Endothelial cell of umbilical vein (primary cell): Measurements from ENCODE around the gene RADIL. TPM values are rescaled to one million over a fixed set of nuclear protein-coding genes. Genes with fewer than 3 reads are reported as not detected.

Source experiments
- BruUV-seq: library from RNA; stranded (reverse); fragments of 400-500 nt; replicated peaks from 2 replicates; lab custom pipeline; 2021; lab: Mats Ljungman, UMichigan
- CTCF ChIA-PET: fragments of 300-600, 350-600 bp; sonication (Branson Sonifier 250); formaldehyde crosslinking; loops from one replicate; lab custom pipeline; 2021; ENCODE audit warnings: antibody characterized with exemption, inconsistent platforms; lab: Charles Lee
- POLR2A ChIA-PET: fragments of 300-600, 350-600 bp; sonication (Branson Sonifier 250); formaldehyde crosslinking; loops from one replicate; lab custom pipeline; 2021; ENCODE audit warnings: antibody characterized with exemption, inconsistent platforms; lab: Charles Lee
- DNase-seq: peaks from one replicate; pipeline ENCODE4 v3.0.0-alpha.2; 2011; ENCODE audit warnings: low read depth, low spot score
- FAIRE-seq: peaks from 2 replicates; lab custom pipeline; 2011; peaks lifted over from hg19 to GRCh38; lab: Jason Lieb, UNC
- H2AFZ ChIP-seq: 2 replicates; pipeline ENCODE4 v1.6.0; 2012; ENCODE audit warnings: low read depth, low read length, control low read depth, inconsistent platforms
- H3K27ac ChIP-seq: 2 replicates; pipeline ENCODE4 v1.5.1; 2011; ENCODE audit warnings: low read depth, mild to moderate bottlenecking, control low read depth, low read length, moderate library complexity; ENCODE audit not compliant: insufficient read depth
- H3K27me3 ChIP-seq, 2 experiments: 2 replicates each; pipeline versions ENCODE4 v1.6.0 to v1.6.1; 2011; ENCODE audit warnings: low read length in 2 of 2, mixed read lengths in 1 of 2; ENCODE audit not compliant: control insufficient read depth in 2 of 2, insufficient read depth in 2 of 2
- H3K36me3 ChIP-seq, 2 experiments: 2 replicates in 1 of 2; 3 replicates in 1 of 2; pipeline ENCODE4 v1.5.1; 2011; ENCODE audit warnings: low read length in 2 of 2, mild to moderate bottlenecking in 1 of 2, moderate library complexity in 1 of 2; ENCODE audit not compliant: control insufficient read depth in 2 of 2, insufficient read depth in 2 of 2; ENCODE audit errors: extremely low read depth in 1 of 2
- H3K4me1 ChIP-seq: 3 replicates; pipeline ENCODE4 v1.5.1; 2011; ENCODE audit warnings: mild to moderate bottlenecking, low read length; ENCODE audit not compliant: control insufficient read depth, insufficient read depth; ENCODE audit errors: extremely low read depth
- H3K4me2 ChIP-seq: 2 replicates; pipeline ENCODE4 v1.6.1; 2011; ENCODE audit warnings: low read length, control low read depth, mixed read lengths; ENCODE audit not compliant: insufficient read depth
- H3K4me3 ChIP-seq, 3 experiments: fragments of 200-600 bp in 1 of 3; sonication (generic), shearing (Covaris generic) in 1 of 3; replicated peaks in 1 of 3; 2 replicates each; pipeline ENCODE4 v1.5.1; 2011 to 2016; ENCODE audit warnings: control low read depth in 3 of 3, low read length in 3 of 3, mild to moderate bottlenecking in 2 of 3, inconsistent platforms in 1 of 3, low read depth in 1 of 3, moderate library complexity in 1 of 3; ENCODE audit not compliant: insufficient read depth in 1 of 3
- H3K79me2 ChIP-seq: 2 replicates; pipeline ENCODE4 v1.6.0; 2012; ENCODE audit warnings: low read length, inconsistent platforms; ENCODE audit not compliant: control insufficient read depth, insufficient read depth
- H3K9ac ChIP-seq: replicated peaks from 2 replicates; pipeline ENCODE3; 2011; ENCODE audit warnings: low read length, control low read depth; ENCODE audit not compliant: insufficient read depth; ENCODE audit errors: extremely low read depth
- H3K9me1 ChIP-seq: replicated peaks from 3 replicates; pipeline ENCODE4 v1.6.0; 2011; ENCODE audit warnings: mild to moderate bottlenecking, low read length; ENCODE audit not compliant: control insufficient read depth, insufficient read depth; ENCODE audit errors: extremely low read depth
- H3K9me3 ChIP-seq: replicated peaks from 2 replicates; pipeline ENCODE4 v1.5.1; 2012; ENCODE audit warnings: low read length, inconsistent platforms; ENCODE audit not compliant: control insufficient read depth, insufficient read depth
- H4K20me1 ChIP-seq: replicated peaks from 2 replicates; pipeline ENCODE3; 2011; ENCODE audit warnings: mild to moderate bottlenecking, low read length; ENCODE audit not compliant: control insufficient read depth, insufficient read depth; ENCODE audit errors: extremely low read depth
- EZH2 ChIP-seq: IDR thresholded peaks from 2 replicates; pipeline ENCODE4 v1.6.1; 2012; ENCODE audit warnings: borderline replicate concordance, low read depth, mild to moderate bottlenecking, moderate library complexity, low read length, inconsistent platforms; ENCODE audit not compliant: severe bottlenecking
- FOS ChIP-seq: IDR thresholded peaks from 2 replicates; pipeline ENCODE4 v1.6.1; 2011; ENCODE audit warnings: mild to moderate bottlenecking, low read length, moderate library complexity, borderline replicate concordance; ENCODE audit not compliant: insufficient read depth
- GATA2 ChIP-seq: IDR thresholded peaks from 2 replicates; pipeline ENCODE4 v1.7.0; 2011; ENCODE audit warnings: low read depth, mild to moderate bottlenecking, moderate library complexity, mixed read lengths, low read length; ENCODE audit not compliant: insufficient read length, insufficient read depth
- JUN ChIP-seq: IDR thresholded peaks from 2 replicates; pipeline ENCODE4 v1.6.1; 2011; ENCODE audit warnings: borderline replicate concordance, low read depth; ENCODE audit not compliant: insufficient read length, insufficient read depth
- MYC ChIP-seq: IDR thresholded peaks from one replicate; pipeline ENCODE4 v1.6.1; 2011; ENCODE audit warnings: mild to moderate bottlenecking, low read depth, low read length
- POLR2A ChIP-seq: IDR thresholded peaks from 2 replicates; pipeline ENCODE4 v1.6.1; 2012; ENCODE audit warnings: low read depth, mild to moderate bottlenecking, control low read depth, low read length
- POLR2AphosphoS5 ChIP-seq: IDR thresholded peaks from 2 replicates; pipeline ENCODE4 v1.6.1; 2012; ENCODE audit warnings: low read depth, mild to moderate bottlenecking, control low read depth, low read length, moderate library complexity; ENCODE audit not compliant: insufficient read depth
- dilution Hi-C: fragments of 300-500 bp; cut with MboI; formaldehyde crosslinking; loops from one replicate; pipeline ENCODE4 v1.15.0; 2019; ENCODE audit warnings: low sequenced_read_pairs; ENCODE audit not compliant: extremely low pct_ligation_motif_present
- intact Hi-C: fragments of 100-400 bp; cut with micrococcal nuclease; formaldehyde crosslinking; loops from one replicate; pipeline ENCODE4 v1.10.0; 2022
- polyA plus RNA-seq, 4 experiments: library from polyadenylated mRNA; depleted of rRNA in 3 of 4; stranded (reverse) in 3 of 4; unstranded in 1 of 4; fragments of >200 nt; gene quantifications; 2 replicates each; pipeline versions ENCODE4 v1.2.1 to v1.2.3, GENCODE V29; 2011 to 2012; ENCODE audit warnings: missing spikeins in 1 of 4
- total RNA-seq: library from RNA; stranded (reverse); gene quantifications from 2 replicates; pipeline ENCODE4 v1.2.3, GENCODE V29; 2021
- TF ChIP-seq, protein P1 (sequence below), 2 donors: IDR thresholded peaks; 1 replicate in 1 of 2; 2 replicates in 1 of 2; pipeline ENCODE4 v1.5.1; 2011; ENCODE audit warnings: low read length in 2 of 2, mild to moderate bottlenecking in 2 of 2, moderate library complexity in 2 of 2, control low read depth in 1 of 2, inconsistent platforms in 1 of 2, low read depth in 1 of 2; ENCODE audit not compliant: insufficient read depth in 1 of 2; ENCODE audit errors: extremely low read depth in 1 of 2
- TF ChIP-seq, protein P2 (sequence below): IDR thresholded peaks from 2 replicates; pipeline ENCODE4 v1.6.1; 2011; ENCODE audit not compliant: insufficient read depth, insufficient read length

RADIL gene
- total and polyA plus RNA-seq, 2 donors (not counting 3 experiments of a cell fraction or from before 2014, with no cell fraction given) = 1.2 to 2.5 TPM

GRCh38 chr7:4814433-4814832 lies 69.1 kb downstream of the RADIL start:
- CTCF ChIA-PET = interaction anchor here (1.2 kb wide), 1 partner anchor 16 kb away, joined by 7 read pairs; no protein-coding TSS in a partner anchor
- Histone ChIP-seq H4K20me1 (no peaks in the 10 kb centered on the region), H3K4me3 (no peak overlapping the region), H2AFZ (no peak overlapping the region), H3K36me3 (no peaks in the 10 kb centered on the region), H3K79me2 (no peaks in the 10 kb centered on the region), H3K27me3 (no peaks in the 10 kb centered on the region), H3K27ac (no peak overlapping the region), H3K4me2 (no peak overlapping the region), H3K9me3 (no peaks in the 10 kb centered on the region), H3K4me1 (no peaks in the 10 kb centered on the region), H3K9ac (no peak overlapping the region), H3K9me1 (no peaks in the 10 kb centered on the region)
- POLR2A ChIA-PET = no interaction called here
- DNase-seq (no peak), FAIRE-seq (no peak)
- no peak for TF ChIP-seq POLR2AphosphoS5
- TF ChIP-seq FOS = no peak
- no peak for TF ChIP-seq EZH2
- TF ChIP-seq GATA2 = no peak
- BruUV-seq = no TSS peak
- intact Hi-C loops = no loop called here
- dilution Hi-C loops = no loop called here

DNA sequence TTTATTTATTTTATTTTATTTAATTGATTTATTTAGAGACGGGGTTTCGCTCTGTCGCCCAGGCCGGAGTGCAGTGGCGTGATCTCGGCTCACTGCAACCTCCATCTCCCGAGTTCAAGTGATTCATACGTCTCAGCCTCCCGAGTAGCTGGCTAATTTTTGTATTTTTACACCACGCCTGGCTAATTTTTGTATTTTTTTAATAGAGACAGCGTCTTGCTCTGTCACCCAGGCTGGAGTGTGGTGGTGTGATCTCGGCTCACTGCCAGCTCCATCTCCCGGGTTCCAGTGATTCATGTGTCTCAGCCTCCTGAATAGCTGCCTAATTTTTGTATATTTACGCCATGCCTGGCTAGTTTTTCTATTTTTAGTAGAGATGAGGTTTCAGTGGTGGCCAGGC lies 73.8 kb downstream of the RADIL start:
- Histone ChIP-seq H3K27me3 (no peaks in the 10 kb centered on the region), H3K4me2 (no peak overlapping the region), H3K27ac (no peak overlapping the region), H4K20me1 (no peaks in the 10 kb centered on the region), H3K9me3 (no peaks in the 10 kb centered on the region), H3K9me1 (no peaks in the 10 kb centered on the region), H2AFZ (no peak overlapping the region), H3K36me3 (no peaks in the 10 kb centered on the region), H3K4me1 (no peaks in the 10 kb centered on the region), H3K79me2 (no peaks in the 10 kb centered on the region), H3K9ac (no peak overlapping the region), H3K4me3 (no peak overlapping the region)
- FAIRE-seq = no peak
- DNase-seq = no peak
- dilution Hi-C loops (no loop called here), intact Hi-C loops (no loop called here)
- no peak for TF ChIP-seq POLR2A
- TF ChIP-seq, protein P1, sequence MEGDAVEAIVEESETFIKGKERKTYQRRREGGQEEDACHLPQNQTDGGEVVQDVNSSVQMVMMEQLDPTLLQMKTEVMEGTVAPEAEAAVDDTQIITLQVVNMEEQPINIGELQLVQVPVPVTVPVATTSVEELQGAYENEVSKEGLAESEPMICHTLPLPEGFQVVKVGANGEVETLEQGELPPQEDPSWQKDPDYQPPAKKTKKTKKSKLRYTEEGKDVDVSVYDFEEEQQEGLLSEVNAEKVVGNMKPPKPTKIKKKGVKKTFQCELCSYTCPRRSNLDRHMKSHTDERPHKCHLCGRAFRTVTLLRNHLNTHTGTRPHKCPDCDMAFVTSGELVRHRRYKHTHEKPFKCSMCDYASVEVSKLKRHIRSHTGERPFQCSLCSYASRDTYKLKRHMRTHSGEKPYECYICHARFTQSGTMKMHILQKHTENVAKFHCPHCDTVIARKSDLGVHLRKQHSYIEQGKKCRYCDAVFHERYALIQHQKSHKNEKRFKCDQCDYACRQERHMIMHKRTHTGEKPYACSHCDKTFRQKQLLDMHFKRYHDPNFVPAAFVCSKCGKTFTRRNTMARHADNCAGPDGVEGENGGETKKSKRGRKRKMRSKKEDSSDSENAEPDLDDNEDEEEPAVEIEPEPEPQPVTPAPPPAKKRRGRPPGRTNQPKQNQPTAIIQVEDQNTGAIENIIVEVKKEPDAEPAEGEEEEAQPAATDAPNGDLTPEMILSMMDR (IDR thresholded peaks at IDR 0.05; ENCODE audit: extremely low read depth in 1 of 2, insufficient read depth in 1 of 2, low read depth in 1 of 2, low read length in 2 of 2) = no peak
- no peak for TF ChIP-seq EZH2
- TF ChIP-seq JUN = no peak
- TF ChIP-seq GATA2 = no peak
- no peak for TF ChIP-seq FOS
- no peak for TF ChIP-seq MYC
- no peak for TF ChIP-seq POLR2AphosphoS5
- TF ChIP-seq, protein P2, sequence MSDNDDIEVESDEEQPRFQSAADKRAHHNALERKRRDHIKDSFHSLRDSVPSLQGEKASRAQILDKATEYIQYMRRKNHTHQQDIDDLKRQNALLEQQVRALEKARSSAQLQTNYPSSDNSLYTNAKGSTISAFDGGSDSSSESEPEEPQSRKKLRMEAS = no peak
- no TSS peak for BruUV-seq
- CTCF ChIA-PET = no interaction called here
- POLR2A ChIA-PET = no interaction called here
